Measurements from ENCODE around the gene IFT20.

The IFT20 gene

GRCh38 chr17:28335201-28335958 lies at the start of gene IFT20, which contains the start of gene TNFAIP1:
IFT20 (minus strand) TSS chr17:28335472; CDS start chr17:28331985, 3,487 bp downstream.
TNFAIP1 (plus strand) TSS chr17:28335761; CDS start chr17:28339522, 3,761 bp downstream.
- DNase-seq (ENCODE audit: low read depth): peak; percentile 100

- DNase-seq (ENCODE audit: low read depth): no peak
Observed at GRCh38 chr17:28385037-28385400, 49.7 kb upstream of the IFT20 start.

GRCh38 chr17:28384281-28385036 lies 49.2 kb upstream of the IFT20 start:
- no peak for DNase-seq (ENCODE audit: low read depth)

GRCh38 chr17:28381141-28381825 lies 46.0 kb upstream of the IFT20 start:
- DNase-seq (ENCODE audit: low read depth): no peak

- no peak for DNase-seq (ENCODE audit: low read depth)
Observed at GRCh38 chr17:28379814-28380801, 44.8 kb upstream of the IFT20 start.

GRCh38 chr17:28372945-28373274 lies 37.6 kb upstream of the IFT20 start:
- DNase-seq (ENCODE audit: low read depth): no peak

- DNase-seq (ENCODE audit: low read depth): no peak
Observed at GRCh38 chr17:28372203-28372944, 37.1 kb upstream of the IFT20 start.

GRCh38 chr17:28371245-28372202 lies 36.3 kb upstream of the IFT20 start, which contains the start of gene SARM1:
SARM1 (plus strand) TSS chr17:28371694; CDS start chr17:28372033, 339 bp downstream.
- DNase-seq (ENCODE audit: low read depth): peak; percentile 44

GRCh38 chr17:28370744-28371103 lies 35.5 kb upstream of the IFT20 start:
- DNase-seq (ENCODE audit: low read depth): no peak

GRCh38 chr17:28370035-28370743 lies 34.9 kb upstream of the IFT20 start, which contains the start of gene VTN:
VTN (minus strand) TSS chr17:28370307; CDS start chr17:28370203, 104 bp downstream.
- DNase-seq (ENCODE audit: low read depth): no peak

- DNase-seq (ENCODE audit: low read depth): no peak
Observed at GRCh38 chr17:28369684-28370034, 34.4 kb upstream of the IFT20 start.

GRCh38 chr17:28368915-28369683 lies 33.8 kb upstream of the IFT20 start:
- no peak for DNase-seq (ENCODE audit: low read depth)

- no peak for DNase-seq (ENCODE audit: low read depth)
Observed at GRCh38 chr17:28368306-28368831, 33.1 kb upstream of the IFT20 start.

- DNase-seq (ENCODE audit: low read depth): no peak
Observed at GRCh38 chr17:28367641-28368305, 32.5 kb upstream of the IFT20 start.

- no peak for DNase-seq (ENCODE audit: low read depth)
Observed at GRCh38 chr17:28366605-28367004, 31.3 kb upstream of the IFT20 start.

- DNase-seq (ENCODE audit: low read depth): no peak
Observed at GRCh38 chr17:28365487-28365886, 30.2 kb upstream of the IFT20 start.

GRCh38 chr17:28364665-28365363 lies 29.5 kb upstream of the IFT20 start, which contains the start of gene SEBOX:
SEBOX (minus strand) TSS chr17:28365199; CDS start chr17:28365151, 48 bp downstream.
- DNase-seq (ENCODE audit: low read depth): no peak

All from GM04504 (cell line).